ENCODE data around the gene PHACTR1. TPM values are rescaled to one million over a fixed set of nuclear protein-coding genes. Genes with fewer than 3 reads are reported as not detected.

PHACTR1 gene
- total and polyA plus RNA-seq, 2 donors (not counting 1 experiment from before 2014, with no cell fraction given), result 0.60 to 1.2 TPM

GRCh38 chr6:13285705-13286104 is 569.1 kb downstream of the PHACTR1 start:
- Histone ChIP-seq H3K4me2 (ENCODE audit: extremely low read depth, insufficient read depth, low read length) (no peak overlapping the region), H3K27ac (ENCODE audit: insufficient read depth, low read length) (no peak overlapping the region), H2AFZ (ENCODE audit: low read length) (no peak overlapping the region), H3K4me1 (ENCODE audit: control insufficient read depth, extremely low read depth, insufficient read depth, low read length) (no peaks in the 10 kb centered on the region), H4K20me1 (ENCODE audit: control insufficient read depth, extremely low read depth, insufficient read depth, low read length) (no peaks in the 10 kb centered on the region), H3K9ac (ENCODE audit: insufficient read depth, low read length) (no peak overlapping the region), H3K27me3 (ENCODE audit: control insufficient read depth, insufficient read depth, low read length) (no peaks in the 10 kb centered on the region), H3K9me3 (ENCODE audit: control insufficient read depth, insufficient read depth, low read depth, low read length) (no peaks in the 10 kb centered on the region), H3K4me3 (replicated peaks in 1 of 4; ENCODE audit: control extremely low read depth in 1 of 4, insufficient read depth in 1 of 4, low read depth in 3 of 4, low read length in 4 of 4) (no peak overlapping the region), H3K79me2 (ENCODE audit: control insufficient read depth, insufficient read depth, low read length) (no peaks in the 10 kb centered on the region), H3K36me3 (ENCODE audit: control insufficient read depth, insufficient read depth, low read length) (no peaks in the 10 kb centered on the region)
- DNase-seq (ENCODE audit: low read depth in 2 of 2), result no peak
- TF ChIP-seq CTCF (conservative IDR thresholded peaks at IDR 0.05 in 1 of 2, IDR thresholded peaks at IDR 0.05 in 1 of 2; ENCODE audit: low read depth in 1 of 2, low read length in 2 of 2) (no peak), EZH2 (IDR thresholded peaks at IDR 0.05; ENCODE audit: low read length, missing control alignments) (no peak)

GRCh38 chr6:13286181-13286580 is 569.6 kb downstream of the PHACTR1 start:
- no peaks in the 10 kb centered on the region for H4K20me1 ChIP-seq (ENCODE audit: control insufficient read depth, extremely low read depth, insufficient read depth, low read length)
- H3K79me2 ChIP-seq (ENCODE audit: control insufficient read depth, insufficient read depth, low read length), result no peaks in the 10 kb centered on the region
- DNase-seq (ENCODE audit: low read depth in 2 of 2), result no peak
- no peak overlapping the region for H3K27ac ChIP-seq (ENCODE audit: insufficient read depth, low read length)
- H3K36me3 ChIP-seq (ENCODE audit: control insufficient read depth, insufficient read depth, low read length), result no peaks in the 10 kb centered on the region
- H3K9ac ChIP-seq (ENCODE audit: insufficient read depth, low read length), result no peak overlapping the region
- no peaks in the 10 kb centered on the region for H3K9me3 ChIP-seq (ENCODE audit: control insufficient read depth, insufficient read depth, low read depth, low read length)
- no peak overlapping the region for H3K4me3 ChIP-seq (replicated peaks in 1 of 4; ENCODE audit: control extremely low read depth in 1 of 4, insufficient read depth in 1 of 4, low read depth in 3 of 4, low read length in 4 of 4)
- TF ChIP-seq EZH2 (IDR thresholded peaks at IDR 0.05; ENCODE audit: low read length, missing control alignments), result no peak
- TF ChIP-seq CTCF (conservative IDR thresholded peaks at IDR 0.05 in 1 of 2, IDR thresholded peaks at IDR 0.05 in 1 of 2; ENCODE audit: low read depth in 1 of 2, low read length in 2 of 2), result no peak
- H3K4me1 ChIP-seq (ENCODE audit: control insufficient read depth, extremely low read depth, insufficient read depth, low read length), result no peaks in the 10 kb centered on the region
- H2AFZ ChIP-seq (ENCODE audit: low read length), result no peak overlapping the region
- H3K27me3 ChIP-seq (ENCODE audit: control insufficient read depth, insufficient read depth, low read length), result no peaks in the 10 kb centered on the region
- H3K4me2 ChIP-seq (ENCODE audit: extremely low read depth, insufficient read depth, low read length), result no peak overlapping the region

- H3K9me3 ChIP-seq (ENCODE audit: control insufficient read depth, insufficient read depth, low read depth, low read length), result no peaks in the 10 kb centered on the region
- H3K27ac ChIP-seq (ENCODE audit: insufficient read depth, low read length), result no peak overlapping the region
- H2AFZ ChIP-seq (ENCODE audit: low read length), result no peak overlapping the region
- no peaks in the 10 kb centered on the region for H4K20me1 ChIP-seq (ENCODE audit: control insufficient read depth, extremely low read depth, insufficient read depth, low read length)
- H3K4me1 ChIP-seq (ENCODE audit: control insufficient read depth, extremely low read depth, insufficient read depth, low read length), result no peaks in the 10 kb centered on the region
- no peak overlapping the region for H3K4me2 ChIP-seq (ENCODE audit: extremely low read depth, insufficient read depth, low read length)
- H3K9ac ChIP-seq (ENCODE audit: insufficient read depth, low read length), result no peak overlapping the region
- no peaks in the 10 kb centered on the region for H3K79me2 ChIP-seq (ENCODE audit: control insufficient read depth, insufficient read depth, low read length)
- DNase-seq (ENCODE audit: low read depth in 2 of 2), result no peak
- TF ChIP-seq EZH2 (IDR thresholded peaks at IDR 0.05; ENCODE audit: low read length, missing control alignments) (no peak), CTCF (conservative IDR thresholded peaks at IDR 0.05 in 1 of 2, IDR thresholded peaks at IDR 0.05 in 1 of 2; ENCODE audit: low read depth in 1 of 2, low read length in 2 of 2) (no peak)
- no peak overlapping the region for H3K4me3 ChIP-seq (replicated peaks in 1 of 4; ENCODE audit: control extremely low read depth in 1 of 4, insufficient read depth in 1 of 4, low read depth in 3 of 4, low read length in 4 of 4)
- no peaks in the 10 kb centered on the region for H3K27me3 ChIP-seq (ENCODE audit: control insufficient read depth, insufficient read depth, low read length)
- no peaks in the 10 kb centered on the region for H3K36me3 ChIP-seq (ENCODE audit: control insufficient read depth, insufficient read depth, low read length)
Observed at GRCh38 chr6:13287104-13287503, 570.5 kb downstream of the PHACTR1 start.

Measured in fibroblast of lung (primary cell).